D721Med (cell line): ENCODE data around the gene STX16.

Source experiments
- DNase-seq: peaks from one replicate; pipeline ENCODE4 v3.0.0; 2011; ENCODE audit warnings: low spot score; ENCODE audit not compliant: insufficient read length
- FAIRE-seq: peaks from 2 replicates; lab custom pipeline; 2011; peaks lifted over from hg19 to GRCh38; lab: Jason Lieb, UNC
- TF ChIP-seq, protein P1 (sequence below): IDR thresholded peaks from 2 replicates; pipeline ENCODE4 v1.5.1; 2012; ENCODE audit warnings: mild to moderate bottlenecking, control low read depth; ENCODE audit not compliant: insufficient read depth; ENCODE audit errors: missing control alignments

STX16 gene

GRCh38 chr20:58670659-58671058 lies 19.6 kb downstream of the STX16 start:
- DNase-seq (no peak), FAIRE-seq (no peak)

GRCh38 chr20:58673119-58673518 lies 22.0 kb downstream of the STX16 start:
- FAIRE-seq (no peak), DNase-seq (no peak)
- TF ChIP-seq, protein P1, sequence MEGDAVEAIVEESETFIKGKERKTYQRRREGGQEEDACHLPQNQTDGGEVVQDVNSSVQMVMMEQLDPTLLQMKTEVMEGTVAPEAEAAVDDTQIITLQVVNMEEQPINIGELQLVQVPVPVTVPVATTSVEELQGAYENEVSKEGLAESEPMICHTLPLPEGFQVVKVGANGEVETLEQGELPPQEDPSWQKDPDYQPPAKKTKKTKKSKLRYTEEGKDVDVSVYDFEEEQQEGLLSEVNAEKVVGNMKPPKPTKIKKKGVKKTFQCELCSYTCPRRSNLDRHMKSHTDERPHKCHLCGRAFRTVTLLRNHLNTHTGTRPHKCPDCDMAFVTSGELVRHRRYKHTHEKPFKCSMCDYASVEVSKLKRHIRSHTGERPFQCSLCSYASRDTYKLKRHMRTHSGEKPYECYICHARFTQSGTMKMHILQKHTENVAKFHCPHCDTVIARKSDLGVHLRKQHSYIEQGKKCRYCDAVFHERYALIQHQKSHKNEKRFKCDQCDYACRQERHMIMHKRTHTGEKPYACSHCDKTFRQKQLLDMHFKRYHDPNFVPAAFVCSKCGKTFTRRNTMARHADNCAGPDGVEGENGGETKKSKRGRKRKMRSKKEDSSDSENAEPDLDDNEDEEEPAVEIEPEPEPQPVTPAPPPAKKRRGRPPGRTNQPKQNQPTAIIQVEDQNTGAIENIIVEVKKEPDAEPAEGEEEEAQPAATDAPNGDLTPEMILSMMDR: no peak

More at GRCh38 chr20:58670659-58671058, 19.6 kb downstream of the STX16 start:
- TF ChIP-seq, protein P1: no peak

DNA sequence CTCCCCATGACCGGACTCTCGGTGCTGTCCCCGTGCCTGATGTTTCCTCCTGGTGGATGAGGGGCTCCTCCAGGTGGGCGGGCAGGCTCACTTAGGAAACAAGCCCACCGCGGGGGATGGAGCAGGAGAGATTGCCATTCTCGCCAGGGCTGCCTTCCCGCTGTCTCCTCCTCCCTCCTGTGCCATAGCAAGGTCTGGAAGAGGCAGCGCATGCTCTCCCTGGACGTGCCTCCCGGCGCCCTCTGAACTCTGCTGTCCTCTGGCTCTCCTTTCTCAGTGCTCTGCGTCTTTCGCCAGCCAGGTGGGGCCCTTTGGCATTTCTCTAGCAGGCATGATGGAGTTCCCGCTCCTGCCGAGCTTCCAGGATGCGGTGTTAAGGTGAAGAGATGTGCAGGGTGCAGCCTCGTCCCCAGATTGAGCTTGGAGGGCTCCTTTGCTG lies 24.1 kb downstream of the STX16 start:
- DNase-seq (no peak), FAIRE-seq (no peak)
- TF ChIP-seq, protein P1: no peak

DNA sequence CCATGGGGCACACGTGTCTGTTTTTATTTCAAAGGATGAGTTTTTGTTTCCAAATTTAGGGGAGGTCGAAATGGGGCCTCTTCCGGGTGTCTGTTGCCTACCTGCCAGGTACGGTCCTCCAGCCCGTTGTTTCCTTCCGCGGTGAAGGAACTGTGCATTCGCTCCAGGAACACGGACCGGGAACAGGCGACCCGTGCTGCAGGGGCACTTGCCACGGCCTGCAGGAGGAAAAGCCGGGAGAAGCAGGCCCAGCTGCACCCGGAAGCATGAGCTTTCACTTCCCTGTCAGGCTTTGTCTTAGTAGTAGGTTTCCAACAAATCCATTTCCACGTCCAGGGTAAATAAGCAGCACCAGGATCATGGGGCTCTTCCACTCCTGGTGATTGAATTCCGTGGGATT lies 24.6 kb downstream of the STX16 start:
- FAIRE-seq (no peak), DNase-seq (no peak)
- TF ChIP-seq, protein P1: no peak

- FAIRE-seq: no peak
- TF ChIP-seq, protein P1: no peak
- DNase-seq: no peak
These were observed 25.1 kb downstream of the STX16 start for GRCh38 chr20:58676161-58676560.

GRCh38 chr20:58677079-58677604 lies 26.1 kb downstream of the STX16 start:
- TF ChIP-seq, protein P1: no peak
- FAIRE-seq (no peak), DNase-seq (no peak)

DNA sequence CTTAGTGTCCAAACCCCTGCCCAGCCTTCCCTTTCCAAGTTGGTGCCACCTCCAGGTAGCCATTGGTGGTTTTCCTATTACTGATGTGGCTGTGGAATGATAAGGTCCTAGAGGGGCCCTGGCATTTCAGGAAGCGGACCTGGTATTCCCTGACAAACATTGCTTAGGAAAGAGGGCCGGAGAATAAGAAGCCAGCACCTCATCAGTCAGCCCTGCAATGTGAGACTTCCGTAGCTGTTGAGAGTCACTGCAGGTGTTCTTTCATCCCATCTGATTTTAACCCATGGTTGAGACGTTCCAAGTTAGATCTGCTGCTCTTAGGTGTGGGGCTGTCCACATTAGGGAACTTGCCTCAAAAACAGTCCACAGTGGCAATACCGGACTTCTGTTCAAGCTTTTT lies 26.7 kb downstream of the STX16 start:
- TF ChIP-seq, protein P1: no peak
- DNase-seq: no peak
- no peak for FAIRE-seq
